GM12878 (cell line): ENCODE results near the gene DALRD3. TPM values are rescaled to one million over a fixed set of nuclear protein-coding genes. Genes with fewer than 3 reads are reported as not detected.
A peak's percentile ranks its signal among the peaks of the same experiment; 100 is the strongest.

Experiments
- CHD1 ChIP-seq: IDR thresholded peaks from 2 replicates; pipeline ENCODE4 v1.6.1; 2012; ENCODE audit warnings: low read depth, low read length, improper control_type of control experiment
- FOXK2 ChIP-seq: fragments of 450-650 bp; IDR thresholded peaks from 2 replicates; pipeline ENCODE4 v1.6.1; 2017; ENCODE audit warnings: mild to moderate bottlenecking, moderate library complexity
- IRF4 ChIP-seq: IDR thresholded peaks from 2 replicates; pipeline ENCODE4 v1.6.1; 2011; ENCODE audit warnings: low read depth, low read length
- JUNB ChIP-seq: IDR thresholded peaks from 2 replicates; pipeline ENCODE4 v1.6.1; 2016; ENCODE audit warnings: antibody characterized with exemption, mild to moderate bottlenecking
- PKNOX1 ChIP-seq: fragments of 450-650 bp; IDR thresholded peaks from 2 replicates; pipeline ENCODE4 v1.6.1; 2016; ENCODE audit warnings: mild to moderate bottlenecking
- POLR2AphosphoS5 ChIP-seq: IDR thresholded peaks from 2 replicates; pipeline ENCODE4 v1.6.1; 2011; ENCODE audit warnings: mild to moderate bottlenecking, low read length, inconsistent platforms
- polyA plus RNA-seq, 11 experiments: library from polyadenylated mRNA; depleted of rRNA in 4 of 11; unstranded in 6 of 11; stranded (reverse) in 5 of 11; fragments of >200 nt; fragmentation: Nextera tagmentation in 4 of 11; fragmentation: Illumina TruSeq in 1 of 11; extraction: Ambion mirVana in 4 of 11; extraction: Trizol in 1 of 11; gene quantifications; 1 replicate in 1 of 11; 2 replicates in 10 of 11; pipeline versions ENCODE4 v1.2.1 to v1.2.3, GENCODE V29; 2011 to 2016; ENCODE audit warnings: inconsistent platforms in 2 of 11, missing spikeins in 2 of 11, low read depth in 1 of 11
- total RNA-seq, 4 experiments: library from RNA; depleted of rRNA in 3 of 4; stranded (reverse); fragments of >200 nt in 3 of 4; fragmentation: Illumina TruSeq in 1 of 4; extraction: Trizol in 1 of 4; gene quantifications; 2 replicates each; pipeline versions ENCODE4 v1.2.1 to v1.2.3, GENCODE V29; 2013 to 2021
- TF ChIP-seq, protein P1 (sequence below): IDR thresholded peaks from 2 replicates; pipeline ENCODE4 v1.6.1; 2012; ENCODE audit warnings: mild to moderate bottlenecking, low read depth, low read length
- TF ChIP-seq, protein P2 (sequence below): fragments of 450-650 bp; formaldehyde crosslinking; IDR thresholded peaks from 2 replicates; pipeline ENCODE4 v1.5.0; 2022; ENCODE audit warnings: mild to moderate bottlenecking, missing genetic modification characterization

DALRD3 gene
- total and polyA plus RNA-seq, 10 of the 15 experiments (the other 5 are each of a cell fraction or from before 2014, with no cell fraction given), result 10.1 to 28.2 (median 21.6) TPM

DNA sequence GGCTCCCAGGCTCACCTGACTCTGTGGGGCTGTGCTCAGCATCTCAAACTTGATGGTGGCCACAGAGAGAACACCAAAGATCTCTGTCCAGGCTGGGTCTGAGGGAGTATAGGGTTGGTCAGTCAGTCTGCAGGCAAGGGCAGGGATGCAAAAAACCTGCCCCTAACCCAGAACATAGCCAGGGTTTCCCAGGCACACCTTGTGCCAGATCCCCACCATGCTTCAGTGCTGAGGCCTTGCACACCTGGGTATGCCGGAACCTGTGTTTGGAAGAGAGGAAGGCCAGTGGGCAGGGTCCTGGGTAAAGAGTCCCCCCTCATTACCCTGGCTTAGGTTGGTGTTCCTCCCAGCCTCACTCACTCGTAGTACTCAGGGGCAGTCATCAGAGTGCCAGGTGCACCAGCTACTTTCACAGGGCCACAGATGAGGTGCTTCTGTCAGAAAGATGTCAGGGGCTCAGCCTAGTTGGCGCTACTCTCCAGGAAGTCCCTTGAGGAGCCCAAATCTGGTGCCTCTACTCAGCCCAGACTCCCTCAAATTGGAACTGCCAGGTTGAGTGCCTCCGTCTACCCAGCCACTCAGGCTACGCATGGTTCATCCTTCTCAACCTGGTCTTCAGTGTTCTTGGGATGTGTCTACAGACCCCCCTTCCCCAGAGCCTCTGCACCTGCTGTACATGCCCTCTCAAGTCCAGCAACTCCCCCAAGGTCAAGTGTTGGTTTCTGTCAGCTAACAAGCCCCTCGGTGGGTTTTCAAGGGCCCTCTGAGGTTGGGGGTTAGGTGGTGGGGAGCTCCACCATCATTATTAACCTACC, 1.8 kb downstream of the DALRD3 start (continued):
- TF ChIP-seq, protein P1, sequence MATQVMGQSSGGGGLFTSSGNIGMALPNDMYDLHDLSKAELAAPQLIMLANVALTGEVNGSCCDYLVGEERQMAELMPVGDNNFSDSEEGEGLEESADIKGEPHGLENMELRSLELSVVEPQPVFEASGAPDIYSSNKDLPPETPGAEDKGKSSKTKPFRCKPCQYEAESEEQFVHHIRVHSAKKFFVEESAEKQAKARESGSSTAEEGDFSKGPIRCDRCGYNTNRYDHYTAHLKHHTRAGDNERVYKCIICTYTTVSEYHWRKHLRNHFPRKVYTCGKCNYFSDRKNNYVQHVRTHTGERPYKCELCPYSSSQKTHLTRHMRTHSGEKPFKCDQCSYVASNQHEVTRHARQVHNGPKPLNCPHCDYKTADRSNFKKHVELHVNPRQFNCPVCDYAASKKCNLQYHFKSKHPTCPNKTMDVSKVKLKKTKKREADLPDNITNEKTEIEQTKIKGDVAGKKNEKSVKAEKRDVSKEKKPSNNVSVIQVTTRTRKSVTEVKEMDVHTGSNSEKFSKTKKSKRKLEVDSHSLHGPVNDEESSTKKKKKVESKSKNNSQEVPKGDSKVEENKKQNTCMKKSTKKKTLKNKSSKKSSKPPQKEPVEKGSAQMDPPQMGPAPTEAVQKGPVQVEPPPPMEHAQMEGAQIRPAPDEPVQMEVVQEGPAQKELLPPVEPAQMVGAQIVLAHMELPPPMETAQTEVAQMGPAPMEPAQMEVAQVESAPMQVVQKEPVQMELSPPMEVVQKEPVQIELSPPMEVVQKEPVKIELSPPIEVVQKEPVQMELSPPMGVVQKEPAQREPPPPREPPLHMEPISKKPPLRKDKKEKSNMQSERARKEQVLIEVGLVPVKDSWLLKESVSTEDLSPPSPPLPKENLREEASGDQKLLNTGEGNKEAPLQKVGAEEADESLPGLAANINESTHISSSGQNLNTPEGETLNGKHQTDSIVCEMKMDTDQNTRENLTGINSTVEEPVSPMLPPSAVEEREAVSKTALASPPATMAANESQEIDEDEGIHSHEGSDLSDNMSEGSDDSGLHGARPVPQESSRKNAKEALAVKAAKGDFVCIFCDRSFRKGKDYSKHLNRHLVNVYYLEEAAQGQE, result no peak
- TF ChIP-seq IRF4 (no peak), PKNOX1 (no peak), JUNB (no peak), FOXK2 (no peak), POLR2AphosphoS5 (peak; percentile 55; the same call in 1 of the 2 replicates), CHD1 (no peak)
- TF ChIP-seq, protein P2, sequence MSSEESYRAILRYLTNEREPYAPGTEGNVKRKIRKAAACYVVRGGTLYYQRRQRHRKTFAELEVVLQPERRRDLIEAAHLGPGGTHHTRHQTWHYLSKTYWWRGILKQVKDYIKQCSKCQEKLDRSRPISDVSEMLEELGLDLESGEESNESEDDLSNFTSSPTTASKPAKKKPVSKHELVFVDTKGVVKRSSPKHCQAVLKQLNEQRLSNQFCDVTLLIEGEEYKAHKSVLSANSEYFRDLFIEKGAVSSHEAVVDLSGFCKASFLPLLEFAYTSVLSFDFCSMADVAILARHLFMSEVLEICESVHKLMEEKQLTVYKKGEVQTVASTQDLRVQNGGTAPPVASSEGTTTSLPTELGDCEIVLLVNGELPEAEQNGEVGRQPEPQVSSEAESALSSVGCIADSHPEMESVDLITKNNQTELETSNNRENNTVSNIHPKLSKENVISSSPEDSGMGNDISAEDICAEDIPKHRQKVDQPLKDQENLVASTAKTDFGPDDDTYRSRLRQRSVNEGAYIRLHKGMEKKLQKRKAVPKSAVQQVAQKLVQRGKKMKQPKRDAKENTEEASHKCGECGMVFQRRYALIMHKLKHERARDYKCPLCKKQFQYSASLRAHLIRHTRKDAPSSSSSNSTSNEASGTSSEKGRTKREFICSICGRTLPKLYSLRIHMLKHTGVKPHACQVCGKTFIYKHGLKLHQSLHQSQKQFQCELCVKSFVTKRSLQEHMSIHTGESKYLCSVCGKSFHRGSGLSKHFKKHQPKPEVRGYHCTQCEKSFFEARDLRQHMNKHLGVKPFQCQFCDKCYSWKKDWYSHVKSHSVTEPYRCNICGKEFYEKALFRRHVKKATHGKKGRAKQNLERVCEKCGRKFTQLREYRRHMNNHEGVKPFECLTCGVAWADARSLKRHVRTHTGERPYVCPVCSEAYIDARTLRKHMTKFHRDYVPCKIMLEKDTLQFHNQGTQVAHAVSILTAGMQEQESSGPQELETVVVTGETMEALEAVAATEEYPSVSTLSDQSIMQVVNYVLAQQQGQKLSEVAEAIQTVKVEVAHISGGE (CRISPR knock-in tag), result no peak
- TF ChIP-seq, all 136 proteins: peak for 3
